ENCODE measurements around the gene GUCY1B1. TPM values are rescaled to one million over a fixed set of nuclear protein-coding genes. Genes with fewer than 3 reads are reported as not detected.

The GUCY1B1 gene
- total RNA-seq, 1 experiment from 2014 or later = not detected

DNA sequence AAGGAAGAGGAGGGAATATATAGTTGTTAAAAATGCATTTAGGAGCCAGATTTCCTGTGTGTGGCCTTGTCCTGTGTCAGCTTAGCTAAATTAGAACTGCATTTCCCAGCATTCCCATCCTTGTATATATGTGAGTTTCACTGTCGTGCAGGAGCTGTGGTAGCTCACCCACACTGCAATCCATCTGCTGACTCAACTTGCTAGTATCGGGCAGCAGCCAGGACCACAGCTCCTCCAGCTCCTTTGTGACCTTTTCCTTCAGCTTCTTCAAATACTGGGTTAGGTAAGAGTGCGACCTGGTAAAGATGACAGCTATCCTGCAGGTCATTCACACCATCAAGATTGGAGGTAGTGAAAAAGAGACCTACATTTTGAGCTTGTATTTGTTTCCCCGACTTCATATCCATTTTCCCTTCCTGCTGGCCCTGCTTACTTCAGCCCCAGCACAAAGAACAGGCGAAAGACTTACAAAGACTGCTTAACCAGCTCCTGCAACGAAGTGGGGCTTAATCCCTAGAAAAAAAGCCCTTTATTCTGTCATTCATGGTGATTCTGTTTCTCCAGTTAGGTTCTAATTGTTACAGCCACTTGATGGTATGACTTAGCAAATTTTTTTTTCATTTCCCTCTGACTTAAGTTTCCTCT lies 95.9 kb downstream of the GUCY1B1 start:
- CTCF ChIA-PET = no interaction called here
- BruUV-seq (replicated peaks) = no TSS peak
- no peak for ATAC-seq
- H3K36me3 ChIP-seq (ENCODE audit: control insufficient read depth in 1 of 2, insufficient read depth in 2 of 2, low read length in 2 of 2) = no peaks in the 10 kb centered on the region
- H2AFZ ChIP-seq (ENCODE audit: low read depth, low read length, poor library complexity, severe bottlenecking) = no peak overlapping the region
- no peak overlapping the region for H3K27ac ChIP-seq (ENCODE audit: low read depth, low read length)
- no peaks in the 10 kb centered on the region for H3K9me2 ChIP-seq (ENCODE audit: insufficient read depth)
- H3K27me3 ChIP-seq (ENCODE audit: insufficient read depth, low read length) = no peaks in the 10 kb centered on the region
- no peak overlapping the region for H3K9ac ChIP-seq (ENCODE audit: low read length)
- H3K9me3 ChIP-seq (ENCODE audit: control insufficient read depth in 1 of 2, insufficient read depth in 1 of 2, low read depth in 1 of 2, low read length in 2 of 2) = no peaks in the 10 kb centered on the region
- RAD21 ChIA-PET (ENCODE audit: low non-redundant PET in 1 of 2, low total read pairs in 2 of 2, uncharacterized antibody in 2 of 2, unreplicated experiment in 2 of 2) = no interaction called here
- no peak overlapping the region for H3K4me2 ChIP-seq (ENCODE audit: low read length)
- DNase-seq (ENCODE audit: low read depth, low spot score) = no peak
- no peaks in the 10 kb centered on the region for H3K4me1 ChIP-seq (ENCODE audit: control insufficient read depth in 1 of 2, insufficient read depth in 2 of 2, low read length in 2 of 2)
- intact Hi-C loops (cut with micrococcal nuclease) = no loop called here
- H3K79me2 ChIP-seq (ENCODE audit: insufficient read depth, low read length) = no peaks in the 10 kb centered on the region
- POLR2A ChIA-PET = no interaction called here
- no peaks in the 10 kb centered on the region for H4K20me1 ChIP-seq (ENCODE audit: insufficient read depth)
- H3K4me3 ChIP-seq (replicated peaks in 1 of 2; ENCODE audit: low read depth in 1 of 2, low read length in 2 of 2) = no peak overlapping the region
- TF ChIP-seq SRF (IDR thresholded peaks at IDR 0.05; ENCODE audit: low read depth) (no peak), POLR2A (IDR thresholded peaks at IDR 0.05; ENCODE audit: borderline replicate concordance, extremely low read depth, insufficient read depth, insufficient read length) (no peak), ZBTB33 (IDR thresholded peaks at IDR 0.05; ENCODE audit: extremely low read depth, insufficient replicate concordance, low read length) (no peak), ZFX (IDR thresholded peaks at IDR 0.05) (no peak), SP1 (IDR thresholded peaks at IDR 0.05; ENCODE audit: low read depth) (no peak), CTCF (IDR thresholded peaks at IDR 0.05 in 2 of 3, conservative IDR thresholded peaks at IDR 0.05 in 1 of 3; ENCODE audit: borderline replicate concordance in 1 of 3, insufficient read depth in 1 of 3, low read depth in 2 of 3, low read length in 2 of 3) (no peak), ELF1 (IDR thresholded peaks at IDR 0.05; ENCODE audit: borderline replicate concordance, low read depth) (no peak), CEBPB (IDR thresholded peaks at IDR 0.05; ENCODE audit: low read depth) (no peak), MAX (IDR thresholded peaks at IDR 0.05) (no peak), EZH2phosphoT487 (IDR thresholded peaks at IDR 0.05; ENCODE audit: borderline replicate concordance) (no peak), EGR1 (IDR thresholded peaks at IDR 0.05; ENCODE audit: low read depth) (no peak)
- TF ChIP-seq, protein P1, sequence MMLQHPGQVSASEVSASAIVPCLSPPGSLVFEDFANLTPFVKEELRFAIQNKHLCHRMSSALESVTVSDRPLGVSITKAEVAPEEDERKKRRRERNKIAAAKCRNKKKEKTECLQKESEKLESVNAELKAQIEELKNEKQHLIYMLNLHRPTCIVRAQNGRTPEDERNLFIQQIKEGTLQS (IDR thresholded peaks at IDR 0.05) = no peak
- TF ChIP-seq, protein P2, sequence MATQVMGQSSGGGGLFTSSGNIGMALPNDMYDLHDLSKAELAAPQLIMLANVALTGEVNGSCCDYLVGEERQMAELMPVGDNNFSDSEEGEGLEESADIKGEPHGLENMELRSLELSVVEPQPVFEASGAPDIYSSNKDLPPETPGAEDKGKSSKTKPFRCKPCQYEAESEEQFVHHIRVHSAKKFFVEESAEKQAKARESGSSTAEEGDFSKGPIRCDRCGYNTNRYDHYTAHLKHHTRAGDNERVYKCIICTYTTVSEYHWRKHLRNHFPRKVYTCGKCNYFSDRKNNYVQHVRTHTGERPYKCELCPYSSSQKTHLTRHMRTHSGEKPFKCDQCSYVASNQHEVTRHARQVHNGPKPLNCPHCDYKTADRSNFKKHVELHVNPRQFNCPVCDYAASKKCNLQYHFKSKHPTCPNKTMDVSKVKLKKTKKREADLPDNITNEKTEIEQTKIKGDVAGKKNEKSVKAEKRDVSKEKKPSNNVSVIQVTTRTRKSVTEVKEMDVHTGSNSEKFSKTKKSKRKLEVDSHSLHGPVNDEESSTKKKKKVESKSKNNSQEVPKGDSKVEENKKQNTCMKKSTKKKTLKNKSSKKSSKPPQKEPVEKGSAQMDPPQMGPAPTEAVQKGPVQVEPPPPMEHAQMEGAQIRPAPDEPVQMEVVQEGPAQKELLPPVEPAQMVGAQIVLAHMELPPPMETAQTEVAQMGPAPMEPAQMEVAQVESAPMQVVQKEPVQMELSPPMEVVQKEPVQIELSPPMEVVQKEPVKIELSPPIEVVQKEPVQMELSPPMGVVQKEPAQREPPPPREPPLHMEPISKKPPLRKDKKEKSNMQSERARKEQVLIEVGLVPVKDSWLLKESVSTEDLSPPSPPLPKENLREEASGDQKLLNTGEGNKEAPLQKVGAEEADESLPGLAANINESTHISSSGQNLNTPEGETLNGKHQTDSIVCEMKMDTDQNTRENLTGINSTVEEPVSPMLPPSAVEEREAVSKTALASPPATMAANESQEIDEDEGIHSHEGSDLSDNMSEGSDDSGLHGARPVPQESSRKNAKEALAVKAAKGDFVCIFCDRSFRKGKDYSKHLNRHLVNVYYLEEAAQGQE (IDR thresholded peaks at IDR 0.05; ENCODE audit: low read depth) = no peak

Data from HCT116 (cell line).